ENCODE results near the gene CLN6. TPM values are rescaled to one million over a fixed set of nuclear protein-coding genes. Genes with fewer than 3 reads are reported as not detected.

CLN6 gene
- total and polyA plus RNA-seq, 12 donors = 9.2 to 36.6 (median 25.8) TPM

DNA sequence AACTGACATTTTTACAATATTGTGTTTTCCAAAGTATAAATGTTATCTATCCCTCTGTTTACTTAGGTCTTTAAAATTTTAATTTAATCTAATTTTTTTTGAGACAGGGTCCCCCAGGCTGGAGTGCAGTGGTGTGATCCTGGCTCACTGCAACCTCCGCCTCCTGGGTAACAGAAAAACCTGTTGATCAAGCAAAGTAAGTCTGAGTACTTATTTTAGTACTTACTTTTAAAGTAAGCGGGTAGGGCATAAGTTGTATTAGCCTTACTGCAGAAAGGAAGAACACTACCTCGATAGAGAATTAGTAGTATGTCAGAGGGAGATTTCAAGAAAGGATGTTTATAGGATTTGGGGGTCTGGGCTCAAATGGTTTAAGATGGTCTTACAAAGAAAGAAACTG, 36.1 kb upstream of the CLN6 start:
- Histone ChIP-seq H3K27ac (no peak overlapping the region), H3K27me3 (no peaks in the 10 kb centered on the region), H3K4me3 (no peak overlapping the region), H3K9me3 (replicated peaks in 1 of 3) (no peaks in the 10 kb centered on the region), H3K4me1 (replicated peaks in 1 of 2) (no peaks in the 10 kb centered on the region), H3K36me3 (replicated peaks in 1 of 2) (no peaks in the 10 kb centered on the region)
- intact Hi-C loops (cut with DNase I) = no loop called here
- TF ChIP-seq, protein P1, sequence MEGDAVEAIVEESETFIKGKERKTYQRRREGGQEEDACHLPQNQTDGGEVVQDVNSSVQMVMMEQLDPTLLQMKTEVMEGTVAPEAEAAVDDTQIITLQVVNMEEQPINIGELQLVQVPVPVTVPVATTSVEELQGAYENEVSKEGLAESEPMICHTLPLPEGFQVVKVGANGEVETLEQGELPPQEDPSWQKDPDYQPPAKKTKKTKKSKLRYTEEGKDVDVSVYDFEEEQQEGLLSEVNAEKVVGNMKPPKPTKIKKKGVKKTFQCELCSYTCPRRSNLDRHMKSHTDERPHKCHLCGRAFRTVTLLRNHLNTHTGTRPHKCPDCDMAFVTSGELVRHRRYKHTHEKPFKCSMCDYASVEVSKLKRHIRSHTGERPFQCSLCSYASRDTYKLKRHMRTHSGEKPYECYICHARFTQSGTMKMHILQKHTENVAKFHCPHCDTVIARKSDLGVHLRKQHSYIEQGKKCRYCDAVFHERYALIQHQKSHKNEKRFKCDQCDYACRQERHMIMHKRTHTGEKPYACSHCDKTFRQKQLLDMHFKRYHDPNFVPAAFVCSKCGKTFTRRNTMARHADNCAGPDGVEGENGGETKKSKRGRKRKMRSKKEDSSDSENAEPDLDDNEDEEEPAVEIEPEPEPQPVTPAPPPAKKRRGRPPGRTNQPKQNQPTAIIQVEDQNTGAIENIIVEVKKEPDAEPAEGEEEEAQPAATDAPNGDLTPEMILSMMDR (IDR thresholded peaks at IDR 0.05) = no peak
- no peak for TF ChIP-seq POLR2A (IDR thresholded peaks at IDR 0.05)
- 80 to 91% (median 86%) methylated on average over 3 of the region's 3 CpGs for WGBS, 4 donors
- no peak for DNase-seq

DNA sequence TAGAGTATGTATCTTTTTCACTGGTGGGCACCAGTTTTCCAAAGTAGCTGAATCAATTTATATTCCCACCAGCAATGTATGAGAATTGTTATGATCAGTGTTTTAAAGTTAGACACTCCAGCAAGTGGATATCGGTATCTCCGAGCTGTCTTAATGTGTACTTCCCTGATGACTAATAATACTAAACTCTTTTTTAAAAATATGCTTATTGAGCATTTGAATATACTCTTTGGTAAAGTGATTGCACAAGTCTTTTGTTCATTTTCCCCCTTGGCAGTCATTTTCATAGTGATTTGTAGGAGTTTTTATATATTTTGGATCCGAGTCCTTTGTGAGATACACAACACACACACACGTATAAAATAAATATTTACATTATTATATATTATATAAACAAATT, 35.6 kb upstream of the CLN6 start:
- Histone ChIP-seq H3K36me3 (replicated peaks in 1 of 2) (no peaks in the 10 kb centered on the region), H3K27ac (no peak overlapping the region), H3K27me3 (no peaks in the 10 kb centered on the region), H3K4me1 (replicated peaks in 1 of 2) (no peaks in the 10 kb centered on the region), H3K9me3 (replicated peaks in 1 of 3) (no peaks in the 10 kb centered on the region), H3K4me3 (no peak overlapping the region)
- no peak for DNase-seq
- WGBS, 4 donors = 74 to 76% (median 75%) methylated on average over 4 of the region's 4 CpGs
- TF ChIP-seq, protein P1 (IDR thresholded peaks at IDR 0.05) = no peak
- TF ChIP-seq POLR2A (IDR thresholded peaks at IDR 0.05) = no peak
- intact Hi-C loops (cut with DNase I) = no loop called here

GRCh38 chr15:68264282-68264681, 34.8 kb upstream of the CLN6 start:
- no peak overlapping the region for H3K4me3 ChIP-seq
- H3K27me3 ChIP-seq = no peaks in the 10 kb centered on the region
- H3K4me1 ChIP-seq (replicated peaks in 1 of 2) = no peaks in the 10 kb centered on the region
- no peak for TF ChIP-seq POLR2A (IDR thresholded peaks at IDR 0.05)
- TF ChIP-seq, protein P1 (IDR thresholded peaks at IDR 0.05) = no peak
- DNase-seq = no peak
- no peaks in the 10 kb centered on the region for H3K9me3 ChIP-seq (replicated peaks in 1 of 3)
- no peaks in the 10 kb centered on the region for H3K36me3 ChIP-seq (replicated peaks in 1 of 2)
- intact Hi-C loops (cut with DNase I) = no loop called here
- WGBS, 4 donors = 39 to 61% (median 54%) methylated on average over 2 of the region's 2 CpGs
- H3K27ac ChIP-seq = no peak overlapping the region

- Histone ChIP-seq H3K4me3 (no peak overlapping the region), H3K9me3 (replicated peaks in 1 of 3) (no peaks in the 10 kb centered on the region), H3K27me3 (no peaks in the 10 kb centered on the region), H3K27ac (no peak overlapping the region), H3K36me3 (replicated peaks in 1 of 2) (no peaks in the 10 kb centered on the region), H3K4me1 (replicated peaks in 1 of 2) (no peaks in the 10 kb centered on the region)
- no peak for DNase-seq
- 59 to 72% (median 62%) methylated on average over 5 of the region's 5 CpGs for WGBS, 4 donors
- TF ChIP-seq, protein P1 (IDR thresholded peaks at IDR 0.05) = no peak
- no peak for TF ChIP-seq POLR2A (IDR thresholded peaks at IDR 0.05)
- intact Hi-C loops (cut with DNase I) = no loop called here
These were observed 33.2 kb upstream of the CLN6 start for GRCh38 chr15:68262514-68263356.

All from adrenal gland (tissue), 12 donors.